Suprapubic skin (tissue), 4 donors: Measurements from ENCODE around the gene AGAP1. TPM values are rescaled to one million over a fixed set of nuclear protein-coding genes. Genes with fewer than 3 reads are reported as not detected.

Experiments used
- DNase-seq, 2 donors: peaks; one replicate each; pipeline ENCODE4 v3.0.0-alpha.2; 2019; ENCODE audit warnings: low spot score in 2 of 2
- H3K27ac ChIP-seq: fragments of 200-600 bp; sonication (generic); one replicate; pipeline ENCODE4 v1.5.1; 2019
- H3K27me3 ChIP-seq: fragments of 200-600 bp; sonication (generic); one replicate; pipeline ENCODE4 v1.5.1; 2019
- H3K36me3 ChIP-seq: fragments of 200-600 bp; sonication (generic); one replicate; pipeline ENCODE4 v1.5.1; 2019
- H3K4me1 ChIP-seq: fragments of 200-600 bp; sonication (generic); one replicate; pipeline ENCODE4 v1.5.1; 2019
- H3K4me3 ChIP-seq: fragments of 200-600 bp; sonication (generic); one replicate; pipeline ENCODE4 v1.5.1; 2019; ENCODE audit warnings: mild to moderate bottlenecking
- H3K9me3 ChIP-seq: fragments of 200-600 bp; sonication (generic); one replicate; pipeline ENCODE4 v1.5.1; 2019
- CTCF ChIP-seq, 2 donors: fragments of 200-600 bp in 1 of 2; fragments of 450-650 bp in 1 of 2; sonication (generic) in 1 of 2; IDR thresholded peaks; one replicate each; pipeline ENCODE4 v1.5.1; 2016 to 2019; ENCODE audit warnings: antibody characterized with exemption in 2 of 2, mild to moderate bottlenecking in 1 of 2, moderate library complexity in 1 of 2
- EP300 ChIP-seq: sonication (generic); formaldehyde crosslinking; IDR thresholded peaks from one replicate; pipeline ENCODE4 v1.6.1; 2017; ENCODE audit warnings: antibody characterized with exemption
- POLR2A ChIP-seq, 2 donors: fragments of 450-650 bp; IDR thresholded peaks; one replicate each; pipeline ENCODE4 v1.6.1; 2017; ENCODE audit warnings: antibody characterized with exemption in 2 of 2, mild to moderate bottlenecking in 2 of 2, moderate library complexity in 2 of 2
- POLR2AphosphoS5 ChIP-seq, 3 donors: sonication (generic); formaldehyde crosslinking; IDR thresholded peaks; one replicate each; pipeline ENCODE4 v1.6.1; 2017; ENCODE audit warnings: antibody characterized with exemption in 3 of 3
- WGBS: methylation state at CpG from one replicate; pipeline ENCODE4 v1.1.5; 2018; 5-methylcytosine and 5-hydroxymethylcytosine counted together
- total RNA-seq, 4 donors: library from RNA; depleted of rRNA; stranded (reverse); fragments of >200 nt; gene quantifications; one replicate each; pipeline ENCODE4 v1.1.0, GENCODE V29; 2016

The AGAP1 gene
- total RNA-seq, 4 donors from 2014 or later: 14.1 to 30.7 (median 19.4) TPM

GRCh38 chr2:235949567-235950472, 456.0 kb downstream of the AGAP1 start:
- Histone ChIP-seq H3K27me3 (no peaks in the 10 kb centered on the region), H3K9me3 (no peaks in the 10 kb centered on the region), H3K4me3 (no peak overlapping the region), H3K4me1 (no peaks in the 10 kb centered on the region), H3K27ac (no peak overlapping the region), H3K36me3 (no peaks in the 10 kb centered on the region)
- DNase-seq: no peak
- WGBS: 93% methylated on average over 17 of the region's 17 CpGs
- TF ChIP-seq CTCF (IDR thresholded peaks at IDR 0.05): no peak
- no peak for TF ChIP-seq EP300
- no peak for TF ChIP-seq POLR2A (IDR thresholded peaks at IDR 0.05)
- no peak for TF ChIP-seq POLR2AphosphoS5 (IDR thresholded peaks at IDR 0.05)

- Histone ChIP-seq H3K36me3 (no peaks in the 10 kb centered on the region), H3K27ac (no peak overlapping the region), H3K4me3 (no peak overlapping the region), H3K27me3 (no peaks in the 10 kb centered on the region), H3K9me3 (no peaks in the 10 kb centered on the region), H3K4me1 (no peaks in the 10 kb centered on the region)
- no peak for DNase-seq
- WGBS: 61% methylated on average over 3 of the region's 3 CpGs
- TF ChIP-seq EP300 (no peak), POLR2A (IDR thresholded peaks at IDR 0.05) (no peak), POLR2AphosphoS5 (IDR thresholded peaks at IDR 0.05) (no peak), CTCF (IDR thresholded peaks at IDR 0.05) (no peak)
These were observed 456.6 kb downstream of the AGAP1 start for GRCh38 chr2:235950473-235950809.

- WGBS: 87% methylated on average over 6 of the region's 6 CpGs
- no peaks in the 10 kb centered on the region for H3K36me3 ChIP-seq
- no peaks in the 10 kb centered on the region for H3K27me3 ChIP-seq
- no peaks in the 10 kb centered on the region for H3K9me3 ChIP-seq
- TF ChIP-seq CTCF (IDR thresholded peaks at IDR 0.05) (no peak), EP300 (no peak), POLR2AphosphoS5 (IDR thresholded peaks at IDR 0.05) (no peak), POLR2A (IDR thresholded peaks at IDR 0.05) (no peak)
- H3K4me3 ChIP-seq: no peak overlapping the region
- DNase-seq: no peak
- no peak overlapping the region for H3K27ac ChIP-seq
- no peaks in the 10 kb centered on the region for H3K4me1 ChIP-seq
These were observed 457.6 kb downstream of the AGAP1 start for GRCh38 chr2:235951493-235951892.

GRCh38 chr2:235951982-235952381, 458.1 kb downstream of the AGAP1 start:
- Histone ChIP-seq H3K27ac (no peak overlapping the region), H3K4me1 (no peaks in the 10 kb centered on the region), H3K4me3 (no peak overlapping the region), H3K36me3 (no peaks in the 10 kb centered on the region), H3K27me3 (no peaks in the 10 kb centered on the region), H3K9me3 (no peaks in the 10 kb centered on the region)
- 35% methylated on average over 2 of the region's 2 CpGs for WGBS
- no peak for TF ChIP-seq CTCF (IDR thresholded peaks at IDR 0.05)
- no peak for TF ChIP-seq POLR2A (IDR thresholded peaks at IDR 0.05)
- no peak for TF ChIP-seq EP300
- TF ChIP-seq POLR2AphosphoS5 (IDR thresholded peaks at IDR 0.05): no peak
- no peak for DNase-seq

- DNase-seq: no peak
- H3K36me3 ChIP-seq: no peaks in the 10 kb centered on the region
- H3K9me3 ChIP-seq: no peaks in the 10 kb centered on the region
- H3K27me3 ChIP-seq: no peaks in the 10 kb centered on the region
- H3K27ac ChIP-seq: no peak overlapping the region
- WGBS: 91% methylated on average over 10 of the region's 10 CpGs
- no peaks in the 10 kb centered on the region for H3K4me1 ChIP-seq
- TF ChIP-seq POLR2A (IDR thresholded peaks at IDR 0.05) (no peak), POLR2AphosphoS5 (IDR thresholded peaks at IDR 0.05) (no peak), EP300 (no peak), CTCF (IDR thresholded peaks at IDR 0.05) (no peak)
- no peak overlapping the region for H3K4me3 ChIP-seq
These were observed 458.9 kb downstream of the AGAP1 start for GRCh38 chr2:235952714-235953113.
